ENCODE measurements around the gene TXK. TPM values are rescaled to one million over a fixed set of nuclear protein-coding genes. Genes with fewer than 3 reads are reported as not detected.

TXK gene
- total RNA-seq, 2 donors from 2014 or later = 52.4 to 53.2 TPM

GRCh38 chr4:48156423-48156822 is 22.4 kb upstream of the TXK start:
- DNase-seq = no peak
- ATAC-seq = no peak
- Mint-ChIP-seq H3K27me3 (no peaks in the 10 kb centered on the region), H3K4me1 (no peaks in the 10 kb centered on the region), H3K27ac (no peak overlapping the region), H3K4me3 (no peak overlapping the region), H3K36me3 (ENCODE audit: low read depth) (peaks cover 4% of the 10 kb centered on the region)
- peaks cover 12% of the 10 kb centered on the region for H3K9me3 ChIP-seq (ENCODE audit: control insufficient read depth, low read length, poor library complexity, severe bottlenecking)

GRCh38 chr4:48153791-48154550 is 19.9 kb upstream of the TXK start:
- Mint-ChIP-seq H3K27me3 (no peaks in the 10 kb centered on the region), H3K4me1 (no peaks in the 10 kb centered on the region), H3K36me3 (ENCODE audit: low read depth) (peaks cover 4% of the 10 kb centered on the region), H3K4me3 (no peak overlapping the region), H3K27ac (no peak overlapping the region)
- DNase-seq = no peak
- no peak for ATAC-seq
- peaks cover 12% of the 10 kb centered on the region for H3K9me3 ChIP-seq (ENCODE audit: control insufficient read depth, low read length, poor library complexity, severe bottlenecking)

DNA sequence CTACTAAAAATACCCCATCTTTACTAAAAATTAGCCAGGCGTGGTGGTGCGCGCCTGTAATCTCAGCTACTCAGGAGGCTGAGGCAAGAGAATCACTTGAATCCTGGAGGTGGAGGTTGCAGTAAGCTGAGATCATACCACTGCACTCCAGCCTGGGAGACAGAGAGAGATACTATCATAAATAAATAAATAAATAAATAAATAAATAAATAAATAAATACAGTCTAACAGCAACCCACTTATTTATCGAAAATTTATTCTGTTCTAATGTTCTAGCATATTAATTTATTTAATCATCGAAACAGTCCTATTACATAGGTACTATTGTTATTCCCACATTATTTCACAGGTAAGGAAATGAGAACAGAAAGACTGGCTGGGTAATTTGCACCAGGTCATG is 18.2 kb upstream of the TXK start:
- Mint-ChIP-seq H3K4me1 (no peaks in the 10 kb centered on the region), H3K27me3 (no peaks in the 10 kb centered on the region), H3K36me3 (ENCODE audit: low read depth) (peaks cover 2% of the 10 kb centered on the region), H3K4me3 (no peak overlapping the region), H3K27ac (no peak overlapping the region)
- peaks cover 12% of the 10 kb centered on the region for H3K9me3 ChIP-seq (ENCODE audit: control insufficient read depth, low read length, poor library complexity, severe bottlenecking)
- ATAC-seq (no peak), DNase-seq (no peak)

DNA sequence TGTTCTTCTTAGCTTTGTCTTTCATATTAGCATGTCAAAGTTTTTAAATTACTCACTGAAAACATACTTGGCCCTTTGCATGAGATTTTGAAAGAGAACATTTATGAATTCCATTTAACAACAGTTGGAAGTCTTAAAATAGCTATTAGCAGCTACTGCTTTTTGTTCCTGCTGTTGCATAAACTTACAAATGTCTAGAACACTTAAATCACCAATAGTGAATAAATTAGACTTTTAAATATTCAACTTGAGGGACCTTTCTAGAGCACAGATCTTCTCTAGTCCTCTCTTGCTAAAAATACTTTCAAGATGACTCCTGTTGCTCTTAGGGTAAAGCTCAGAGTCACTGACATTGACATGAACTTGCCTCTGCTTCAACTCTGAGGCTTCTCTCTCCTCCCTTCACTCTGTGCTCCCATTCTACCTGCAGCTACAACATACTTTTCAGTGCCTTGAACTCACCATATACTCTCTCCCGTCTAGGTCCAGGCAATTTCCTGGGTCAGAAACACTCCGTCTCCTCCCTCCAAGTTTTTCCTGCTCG is 15.8 kb upstream of the TXK start:
- H3K36me3 Mint-ChIP-seq (ENCODE audit: low read depth) = peaks cover 4% of the 10 kb centered on the region
- peaks cover 2% of the 10 kb centered on the region for H3K4me1 Mint-ChIP-seq
- peaks cover 7% of the 10 kb centered on the region for H3K9me3 ChIP-seq (ENCODE audit: control insufficient read depth, low read length, poor library complexity, severe bottlenecking)
- ATAC-seq = no peak
- H3K4me3 Mint-ChIP-seq = no peak overlapping the region
- H3K27me3 Mint-ChIP-seq = no peaks in the 10 kb centered on the region
- H3K27ac Mint-ChIP-seq = no peak overlapping the region
- DNase-seq = no peak

- H3K27ac Mint-ChIP-seq = no peak overlapping the region
- no peak overlapping the region for H3K4me3 Mint-ChIP-seq
- no peaks in the 10 kb centered on the region for H3K27me3 Mint-ChIP-seq
- ATAC-seq (no peak), DNase-seq (no peak)
- H3K36me3 Mint-ChIP-seq (ENCODE audit: low read depth) = peaks cover 2% of the 10 kb centered on the region
- H3K9me3 ChIP-seq (ENCODE audit: control insufficient read depth, low read length, poor library complexity, severe bottlenecking) = peaks cover 2% of the 10 kb centered on the region
- peaks cover 2% of the 10 kb centered on the region for H3K4me1 Mint-ChIP-seq
These were observed 13.6 kb upstream of the TXK start for GRCh38 chr4:48147621-48148020.

DNA sequence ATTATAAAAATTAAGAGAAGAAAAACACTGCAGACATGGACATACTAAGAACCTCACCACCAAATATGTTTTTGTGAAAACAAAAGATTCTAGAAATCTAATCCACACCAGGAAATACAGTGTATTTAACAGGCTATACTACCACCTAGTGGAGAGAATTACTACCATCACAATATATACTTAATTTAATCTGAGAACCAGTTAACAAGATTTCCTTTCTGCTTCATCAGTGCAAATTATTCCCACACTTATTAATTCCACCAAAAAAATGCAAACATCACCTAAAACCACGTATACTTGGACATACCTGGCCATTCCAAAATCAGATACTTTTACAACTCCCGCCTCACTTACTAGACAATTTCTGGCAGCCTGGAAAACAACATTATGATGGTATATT is 7.0 kb upstream of the TXK start:
- H3K36me3 Mint-ChIP-seq (ENCODE audit: low read depth) = no peaks in the 10 kb centered on the region
- DNase-seq (no peak), ATAC-seq (peak; percentile 47)
- no peaks in the 10 kb centered on the region for H3K9me3 ChIP-seq (ENCODE audit: control insufficient read depth, low read length, poor library complexity, severe bottlenecking)
- peaks cover 38% of the 10 kb centered on the region for H3K4me1 Mint-ChIP-seq
- no peak overlapping the region for H3K4me3 Mint-ChIP-seq
- H3K27me3 Mint-ChIP-seq = no peaks in the 10 kb centered on the region
- H3K27ac Mint-ChIP-seq = no peak overlapping the region

DNA sequence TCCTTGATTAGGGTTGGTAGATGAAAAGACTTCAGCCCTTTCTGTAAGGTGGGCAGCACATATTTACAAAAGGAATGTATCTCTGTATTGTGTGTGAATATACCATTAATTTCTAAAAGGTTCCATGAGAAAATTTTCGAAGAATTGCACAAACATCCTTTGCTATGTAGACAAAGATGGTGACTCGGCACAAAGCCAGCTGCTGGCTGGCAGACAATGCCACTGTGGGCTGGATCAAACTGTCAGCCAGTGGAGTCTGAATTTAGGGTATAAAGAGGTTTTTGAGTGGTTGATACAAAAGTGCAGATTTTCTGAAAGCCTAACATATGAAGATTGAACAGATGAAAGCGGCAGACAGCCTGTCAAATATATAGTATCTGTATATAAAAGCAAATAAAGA is 5.6 kb upstream of the TXK start:
- no peak for ATAC-seq
- Mint-ChIP-seq H3K4me1 (peaks cover 49% of the 10 kb centered on the region), H3K27ac (no peak overlapping the region), H3K4me3 (peak overlapping the region; percentile 47), H3K27me3 (no peaks in the 10 kb centered on the region), H3K36me3 (ENCODE audit: low read depth) (no peaks in the 10 kb centered on the region)
- DNase-seq = no peak
- no peaks in the 10 kb centered on the region for H3K9me3 ChIP-seq (ENCODE audit: control insufficient read depth, low read length, poor library complexity, severe bottlenecking)

DNA sequence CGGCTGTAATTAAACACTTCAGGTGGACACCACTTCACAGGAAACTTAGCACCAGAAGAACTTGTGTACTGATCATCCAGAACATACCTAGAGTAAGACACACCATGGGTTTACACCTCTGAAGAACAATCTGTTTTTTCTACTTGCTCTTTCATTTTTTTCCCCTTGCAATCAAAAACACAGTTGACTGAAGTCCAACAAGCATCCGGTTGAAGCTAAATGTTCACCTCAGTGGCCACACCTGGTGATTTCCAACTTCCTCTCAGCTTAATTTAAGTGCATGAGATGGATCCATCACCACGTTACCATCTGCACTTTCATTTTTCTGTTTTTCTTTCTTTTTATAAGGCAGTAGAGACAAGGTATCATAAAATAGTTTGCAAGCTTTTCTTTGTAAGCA is 4.9 kb upstream of the TXK start:
- ATAC-seq = peak; percentile 79
- no peak for DNase-seq
- Mint-ChIP-seq H3K4me1 (peaks cover 57% of the 10 kb centered on the region), H3K27me3 (no peaks in the 10 kb centered on the region), H3K4me3 (peak overlapping the region; percentile 47), H3K36me3 (ENCODE audit: low read depth) (no peaks in the 10 kb centered on the region), H3K27ac (no peak overlapping the region)
- H3K9me3 ChIP-seq (ENCODE audit: control insufficient read depth, low read length, poor library complexity, severe bottlenecking) = no peaks in the 10 kb centered on the region

- DNase-seq = no peak
- H3K36me3 Mint-ChIP-seq (ENCODE audit: low read depth) = no peaks in the 10 kb centered on the region
- no peaks in the 10 kb centered on the region for H3K9me3 ChIP-seq (ENCODE audit: control insufficient read depth, low read length, poor library complexity, severe bottlenecking)
- H3K27ac Mint-ChIP-seq = no peak overlapping the region
- peak overlapping the region; percentile 47 for H3K4me3 Mint-ChIP-seq
- H3K4me1 Mint-ChIP-seq = peaks cover 60% of the 10 kb centered on the region
- no peaks in the 10 kb centered on the region for H3K27me3 Mint-ChIP-seq
- ATAC-seq = no peak
These were observed 4.5 kb upstream of the TXK start for GRCh38 chr4:48138511-48138910.

DNA sequence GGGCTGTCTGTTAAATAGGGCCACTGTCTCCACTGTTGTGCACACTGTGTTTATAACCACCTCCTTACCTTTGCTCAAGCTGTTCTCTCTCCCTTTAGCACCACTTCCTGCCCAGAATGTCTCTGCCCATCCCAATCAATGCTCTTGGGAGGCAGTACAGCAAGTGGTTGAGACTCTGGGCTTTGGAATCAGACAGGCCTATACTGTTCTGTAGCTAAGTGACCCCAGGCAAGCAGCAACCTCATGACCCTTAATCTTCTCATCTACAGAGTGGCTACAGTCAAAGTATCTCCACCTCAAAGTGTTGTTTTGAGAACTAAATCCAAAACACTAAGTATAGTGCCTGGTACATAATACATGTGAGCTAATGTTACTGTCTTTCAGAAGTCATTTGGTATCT is 3.8 kb upstream of the TXK start:
- Mint-ChIP-seq H3K4me1 (peaks cover 60% of the 10 kb centered on the region), H3K27me3 (no peaks in the 10 kb centered on the region), H3K27ac (no peak overlapping the region), H3K36me3 (ENCODE audit: low read depth) (no peaks in the 10 kb centered on the region), H3K4me3 (peak overlapping the region; percentile 47)
- H3K9me3 ChIP-seq (ENCODE audit: control insufficient read depth, low read length, poor library complexity, severe bottlenecking) = no peaks in the 10 kb centered on the region
- DNase-seq = peak in 1 of 3 donors; percentile 8
- ATAC-seq = peak; percentile 27

- Mint-ChIP-seq H3K4me3 (peak overlapping the region; percentile 91), H3K27me3 (no peaks in the 10 kb centered on the region), H3K4me1 (peaks cover 70% of the 10 kb centered on the region), H3K27ac (no peak overlapping the region), H3K36me3 (ENCODE audit: low read depth) (no peaks in the 10 kb centered on the region)
- H3K9me3 ChIP-seq (ENCODE audit: control insufficient read depth, low read length, poor library complexity, severe bottlenecking) = no peaks in the 10 kb centered on the region
- no peak for ATAC-seq
- DNase-seq = no peak
These were observed 381 bp downstream of the TXK start for GRCh38 chr4:48133669-48134068.

DNA sequence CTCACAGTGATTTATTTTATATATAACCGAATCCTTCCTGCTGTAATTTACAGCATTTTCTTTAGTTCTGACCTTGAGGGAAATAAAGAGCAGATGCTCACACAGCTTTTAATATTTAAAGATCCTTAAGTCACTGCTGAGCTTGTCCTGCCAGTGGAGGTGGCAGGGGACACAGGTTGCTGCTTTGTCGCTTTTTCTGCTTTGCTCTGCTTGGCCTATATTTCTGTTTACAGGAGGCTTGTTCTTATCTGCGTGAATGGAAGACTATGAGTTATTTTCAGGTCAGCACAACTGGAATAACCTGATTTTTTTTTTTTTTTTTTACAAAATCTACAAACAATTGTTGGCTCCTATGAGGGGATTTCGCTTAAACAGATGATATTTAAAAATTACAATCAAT is 2.3 kb downstream of the TXK start:
- ATAC-seq = no peak
- H3K9me3 ChIP-seq (ENCODE audit: control insufficient read depth, low read length, poor library complexity, severe bottlenecking) = no peaks in the 10 kb centered on the region
- Mint-ChIP-seq H3K4me1 (peaks cover 67% of the 10 kb centered on the region), H3K36me3 (ENCODE audit: low read depth) (no peaks in the 10 kb centered on the region), H3K4me3 (peak overlapping the region; percentile 91), H3K27ac (no peak overlapping the region), H3K27me3 (no peaks in the 10 kb centered on the region)
- no peak for DNase-seq

DNA sequence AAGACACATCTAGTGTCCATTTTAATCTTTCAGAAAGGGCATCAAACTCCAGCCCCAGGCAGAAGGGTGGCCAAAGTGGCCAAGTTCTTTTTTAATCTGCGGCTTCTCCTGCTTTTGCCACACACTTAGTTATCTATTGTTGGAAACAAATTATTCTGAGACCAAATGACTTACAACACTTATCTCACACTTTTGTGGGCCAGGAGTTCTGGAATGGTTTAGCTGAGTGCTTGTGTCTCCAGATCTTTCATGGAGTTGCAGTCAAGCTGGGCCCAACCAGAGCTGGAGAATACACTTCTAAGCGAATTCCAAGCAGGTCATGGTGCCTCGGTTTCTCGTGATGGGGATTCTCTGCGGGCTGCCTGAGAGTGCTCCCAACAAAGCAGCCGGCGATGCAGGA is 4.0 kb downstream of the TXK start:
- H3K27me3 Mint-ChIP-seq = no peaks in the 10 kb centered on the region
- H3K4me1 Mint-ChIP-seq = peaks cover 63% of the 10 kb centered on the region
- H3K27ac Mint-ChIP-seq = no peak overlapping the region
- DNase-seq = no peak
- peak overlapping the region; percentile 87 for H3K4me3 Mint-ChIP-seq
- ATAC-seq = no peak
- H3K9me3 ChIP-seq (ENCODE audit: control insufficient read depth, low read length, poor library complexity, severe bottlenecking) = no peaks in the 10 kb centered on the region
- no peaks in the 10 kb centered on the region for H3K36me3 Mint-ChIP-seq (ENCODE audit: low read depth)
